GM12878 (cell line): ENCODE results near the gene GPR176. TPM values are rescaled to one million over a fixed set of nuclear protein-coding genes. Genes with fewer than 3 reads are reported as not detected.

Experiments
- ATAC-seq: fragments of 200-7000 bp; cut with Tn5 transposase; 3 replicates; pipeline ENCODE4 v1.9.1; 2020; ENCODE audit warnings: mild to moderate bottlenecking, moderate library complexity
- BruUV-seq: library from RNA; stranded (reverse); fragments of 400-500 nt; replicated peaks from 2 replicates; lab custom pipeline; 2021; lab: Mats Ljungman, UMichigan
- CTCF ChIA-PET: fragments of 300-600 bp; sonication (Branson Sonifier 250); formaldehyde crosslinking; extraction: SDS; loops from one replicate; lab custom pipeline; 2021; ENCODE audit warnings: inconsistent platforms; lab: Yijun Ruan, JAX
- POLR2A ChIA-PET: fragments of 350-600 bp; formaldehyde crosslinking; extraction: SDS; loops from one replicate; lab custom pipeline; 2021; ENCODE audit warnings: inconsistent platforms; lab: Charles Lee
- RAD21 ChIA-PET: fragments of 300-600 bp; sonication (Branson Sonifier 250); formaldehyde crosslinking; loops from one replicate; lab custom pipeline; 2023; ENCODE audit warnings: antibody characterized with exemption; ENCODE audit not compliant: unreplicated experiment; lab: Charles Lee
- SMC1A ChIA-PET: fragments of 300-600 bp; sonication (Branson Sonifier 250); formaldehyde crosslinking; loops from one replicate; lab custom pipeline; 2023; ENCODE audit not compliant: unreplicated experiment, uncharacterized antibody; lab: Charles Lee
- DNase-seq: peaks from one replicate; pipeline ENCODE4 v3.0.0-alpha.2; 2011; ENCODE audit warnings: low read depth, low spot score
- FAIRE-seq: peaks from 3 replicates; lab custom pipeline; 2011; peaks lifted over from hg19 to GRCh38; lab: Jason Lieb, UNC
- H2AFZ ChIP-seq: 2 replicates; pipeline ENCODE4 v1.6.0; 2011; ENCODE audit warnings: low read depth, low read length, control low read depth; ENCODE audit not compliant: control insufficient read depth
- H3K27ac ChIP-seq: 2 replicates; pipeline ENCODE4 v1.5.1; 2011; ENCODE audit warnings: control low read depth; ENCODE audit not compliant: control insufficient read depth, insufficient read depth
- H3K27me3 ChIP-seq, 2 experiments: replicated peaks in 1 of 2; 2 replicates each; pipeline versions ENCODE4 v1.6.0 to v1.6.1; 2011; ENCODE audit warnings: low read length in 1 of 2; ENCODE audit not compliant: control insufficient read depth in 2 of 2, insufficient read depth in 2 of 2
- H3K36me3 ChIP-seq, 2 experiments: 2 replicates each; pipeline ENCODE4 v1.5.1; 2011; ENCODE audit warnings: low read length in 1 of 2; ENCODE audit not compliant: control insufficient read depth in 2 of 2, insufficient read depth in 2 of 2
- H3K4me1 ChIP-seq: 2 replicates; pipeline ENCODE4 v1.6.1; 2011; ENCODE audit warnings: mild to moderate bottlenecking, low read length, moderate library complexity, mixed read lengths; ENCODE audit not compliant: control insufficient read depth, insufficient read depth
- H3K4me2 ChIP-seq: 2 replicates; pipeline ENCODE4 v1.6.0; 2011; ENCODE audit warnings: control low read depth; ENCODE audit not compliant: control insufficient read depth, insufficient read depth
- H3K4me3 ChIP-seq: fragments of 200-600 bp; sonication (generic); 2 replicates; pipeline ENCODE4 v1.5.1; 2016
- H3K79me2 ChIP-seq: 2 replicates; pipeline ENCODE4 v1.6.0; 2011; ENCODE audit warnings: low read length; ENCODE audit not compliant: control insufficient read depth, insufficient read depth
- H3K9ac ChIP-seq: 2 replicates; pipeline ENCODE4 v1.8.0; 2011; ENCODE audit warnings: low read length, control low read depth, mixed read lengths; ENCODE audit not compliant: control insufficient read depth, insufficient read depth
- H3K9me3 ChIP-seq: replicated peaks from 3 replicates; pipeline ENCODE4 v1.5.1; 2011; ENCODE audit warnings: mild to moderate bottlenecking, low read length; ENCODE audit not compliant: control insufficient read depth, insufficient read depth
- H4K20me1 ChIP-seq: 2 replicates; pipeline ENCODE4 v1.6.0; 2011; ENCODE audit not compliant: control insufficient read depth, insufficient read depth
- BHLHE40 ChIP-seq, 2 experiments: fragments of 450-650 bp in 1 of 2; IDR thresholded peaks; 2 replicates each; pipeline ENCODE4 v1.6.1; 2011 to 2017; ENCODE audit warnings: low read depth in 2 of 2, borderline replicate concordance in 1 of 2, improper control_type of control experiment in 1 of 2, low read length in 1 of 2, mild to moderate bottlenecking in 1 of 2
- CHD2 ChIP-seq: IDR thresholded peaks from 2 replicates; pipeline ENCODE4 v1.6.1; 2011; ENCODE audit warnings: low read depth, low read length, improper control_type of control experiment, borderline replicate concordance
- ETV6 ChIP-seq, 2 experiments: fragments of 450-650 bp in 1 of 2; IDR thresholded peaks in 1 of 2; conservative IDR thresholded peaks in 1 of 2; 2 replicates each; pipeline ENCODE4 v1.6.1; 2014; ENCODE audit warnings: antibody characterized with exemption in 1 of 2, borderline replicate concordance in 1 of 2, low read depth in 1 of 2, mild to moderate bottlenecking in 1 of 2, moderate library complexity in 1 of 2
- IRF3 ChIP-seq: fragments of 450-650 bp; IDR thresholded peaks from 2 replicates; pipeline ENCODE4 v1.6.1; 2014; ENCODE audit warnings: mild to moderate bottlenecking
- IRF4 ChIP-seq: IDR thresholded peaks from 2 replicates; pipeline ENCODE4 v1.6.1; 2011; ENCODE audit warnings: low read depth, low read length
- MYC ChIP-seq: IDR thresholded peaks from 2 replicates; pipeline ENCODE4 v1.6.1; 2011; ENCODE audit warnings: mild to moderate bottlenecking, low read length, moderate library complexity, inconsistent platforms; ENCODE audit not compliant: insufficient read depth, insufficient replicate concordance, insufficient read length, severe bottlenecking
- NR2C1 ChIP-seq: fragments of 450-650 bp; IDR thresholded peaks from 2 replicates; pipeline ENCODE4 v1.6.1; 2017; ENCODE audit warnings: antibody characterized with exemption, mild to moderate bottlenecking, moderate library complexity
- PAX5 ChIP-seq: IDR thresholded peaks from 2 replicates; pipeline ENCODE4 v1.6.1; 2011; ENCODE audit warnings: low read depth, low read length, borderline replicate concordance
- POU2F2 ChIP-seq: IDR thresholded peaks from 3 replicates; pipeline ENCODE4 v1.6.1; 2011; ENCODE audit warnings: low read depth, mild to moderate bottlenecking, low read length, borderline replicate concordance
- USF2 ChIP-seq: IDR thresholded peaks from 2 replicates; pipeline ENCODE4 v1.6.1; 2011; ENCODE audit warnings: low read depth, low read length, improper control_type of control experiment, borderline replicate concordance
- ZBTB4 ChIP-seq: fragments of 450-650 bp; formaldehyde crosslinking; IDR thresholded peaks from 2 replicates; pipeline ENCODE4 v1.4.0; 2022; ENCODE audit warnings: mild to moderate bottlenecking, moderate library complexity
- ZNF274 ChIP-seq: IDR thresholded peaks from one replicate; pipeline ENCODE4 v1.8.0; 2011; ENCODE audit not compliant: insufficient read length, insufficient read depth
- WGBS: methylation state at CpG from one replicate; pipeline ENCODE4 v1.1.6; 2016; ENCODE audit warnings: low lambda C conversion rate; ENCODE audit not compliant: insufficient replicate concordance, insufficient coverage; ENCODE audit errors: missing lambda C conversion rate; 5-methylcytosine and 5-hydroxymethylcytosine counted together
- in situ Hi-C: fragments of 300-500 bp; cut with MboI; formaldehyde crosslinking; loops from 9 replicates; pipeline ENCODE4 v1.14.3; 2018; ENCODE audit warnings: mixed read lengths
- intact Hi-C: fragments of 100-400 bp; cut with micrococcal nuclease; formaldehyde crosslinking; loops from one replicate; pipeline ENCODE4 v1.14.2; 2022; ENCODE audit not compliant: unreplicated experiment
- polyA plus RNA-seq, 11 experiments: library from polyadenylated mRNA; depleted of rRNA in 4 of 11; unstranded in 6 of 11; stranded (reverse) in 5 of 11; fragments of >200 nt; fragmentation: Nextera tagmentation in 4 of 11; fragmentation: Illumina TruSeq in 1 of 11; extraction: Ambion mirVana in 4 of 11; extraction: Trizol in 1 of 11; gene quantifications; 1 replicate in 1 of 11; 2 replicates in 10 of 11; pipeline versions ENCODE4 v1.2.1 to v1.2.3, GENCODE V29; 2011 to 2016; ENCODE audit warnings: inconsistent platforms in 2 of 11, missing spikeins in 2 of 11, low read depth in 1 of 11
- total RNA-seq, 4 experiments: library from RNA; depleted of rRNA in 3 of 4; stranded (reverse); fragments of >200 nt in 3 of 4; fragmentation: Illumina TruSeq in 1 of 4; extraction: Trizol in 1 of 4; gene quantifications; 2 replicates each; pipeline versions ENCODE4 v1.2.1 to v1.2.3, GENCODE V29; 2013 to 2021

Gene GPR176
- total and polyA plus RNA-seq, 10 of the 15 experiments (the other 5 are each of a cell fraction or from before 2014, with no cell fraction given) = 0.02 to 0.33 (median 0.16) TPM; not detected in 4

DNA sequence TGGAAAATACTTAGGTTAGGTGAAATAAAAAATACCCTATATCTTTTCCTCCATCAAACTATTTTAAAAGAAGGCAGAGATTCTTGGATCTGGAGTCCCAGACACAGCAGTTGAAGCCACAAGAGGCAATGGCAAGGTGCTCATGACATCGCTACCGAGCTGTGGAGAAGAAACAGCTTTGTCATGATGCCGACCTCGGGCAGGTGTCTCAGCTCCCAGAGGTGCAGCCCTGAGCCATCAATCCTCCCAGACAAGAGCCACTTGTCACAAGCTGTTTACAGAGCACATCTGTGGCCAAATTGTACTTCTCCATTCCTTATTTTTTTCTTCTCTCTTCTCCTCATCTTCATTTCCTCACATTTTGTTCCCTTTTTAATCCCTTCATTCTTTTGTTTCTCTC is 50.8 kb downstream of the GPR176 start:
- Histone ChIP-seq H2AFZ (no peak overlapping the region), H3K79me2 (no peaks in the 10 kb centered on the region), H3K4me1 (no peaks in the 10 kb centered on the region), H3K9me3 (no peaks in the 10 kb centered on the region), H3K4me3 (no peak overlapping the region), H3K9ac (no peak overlapping the region), H4K20me1 (no peaks in the 10 kb centered on the region), H3K4me2 (no peak overlapping the region), H3K27me3 (no peaks in the 10 kb centered on the region), H3K27ac (no peak overlapping the region), H3K36me3 (no peaks in the 10 kb centered on the region)
- no TSS peak for BruUV-seq
- ChIA-PET POLR2A (interaction anchor here (0.6 to 1.0 kb wide), 4 partner anchors 15 to 110 kb away, joined by 3 to 4 read pairs (median 3); no protein-coding TSS in a partner anchor), CTCF (interaction anchor here (0.7 to 1.4 kb wide), 2 partner anchors 8 to 67 kb away, joined by 3 to 4 read pairs; no protein-coding TSS in a partner anchor), RAD21 (interaction anchor here (0.7 kb wide), 1 partner anchor 81 kb away, joined by 4 read pairs; no protein-coding TSS in a partner anchor), SMC1A (interaction anchor here (0.9 to 1.8 kb wide), 3 partner anchors 65 to 238 kb away, joined by 3 to 7 read pairs (median 3); no protein-coding TSS in a partner anchor)
- ATAC-seq (no peak), DNase-seq (no peak), FAIRE-seq (no peak)
- TF ChIP-seq ZNF274 = no peak
- no peak for TF ChIP-seq POU2F2
- TF ChIP-seq NR2C1 = no peak
- TF ChIP-seq ETV6 (conservative IDR thresholded peaks at IDR 0.05 in 1 of 2, IDR thresholded peaks at IDR 0.05 in 1 of 2; ENCODE audit: borderline replicate concordance in 1 of 2, low read depth in 1 of 2) = no peak
- no peak for TF ChIP-seq ZBTB4 (CRISPR knock-in tag)
- no peak for TF ChIP-seq CHD2
- no peak for TF ChIP-seq USF2
- TF ChIP-seq PAX5 = no peak
- no peak for TF ChIP-seq BHLHE40 (IDR thresholded peaks at IDR 0.05; ENCODE audit: borderline replicate concordance in 1 of 2, low read depth in 2 of 2, low read length in 1 of 2)
- TF ChIP-seq IRF4 = no peak
- TF ChIP-seq MYC = no peak
- TF ChIP-seq IRF3 = no peak
- in situ Hi-C loops = no loop called here
- intact Hi-C loops = no loop called here
- 16% methylated on average over 4 of the region's 4 CpGs for whole genome bisulfite sequencing
